ENCODE results near the gene RNF112.
"Not testable (repeated sequence)": the region's sequence is repeated elsewhere in the genome, so short reads cannot be mapped to it uniquely, and the experiment has no call there.

RNF112 gene

GRCh38 chr17:19413761-19414160, 2.7 kb downstream of the RNF112 start:
- no peak for DNase-seq (ENCODE audit: low read depth)

DNA sequence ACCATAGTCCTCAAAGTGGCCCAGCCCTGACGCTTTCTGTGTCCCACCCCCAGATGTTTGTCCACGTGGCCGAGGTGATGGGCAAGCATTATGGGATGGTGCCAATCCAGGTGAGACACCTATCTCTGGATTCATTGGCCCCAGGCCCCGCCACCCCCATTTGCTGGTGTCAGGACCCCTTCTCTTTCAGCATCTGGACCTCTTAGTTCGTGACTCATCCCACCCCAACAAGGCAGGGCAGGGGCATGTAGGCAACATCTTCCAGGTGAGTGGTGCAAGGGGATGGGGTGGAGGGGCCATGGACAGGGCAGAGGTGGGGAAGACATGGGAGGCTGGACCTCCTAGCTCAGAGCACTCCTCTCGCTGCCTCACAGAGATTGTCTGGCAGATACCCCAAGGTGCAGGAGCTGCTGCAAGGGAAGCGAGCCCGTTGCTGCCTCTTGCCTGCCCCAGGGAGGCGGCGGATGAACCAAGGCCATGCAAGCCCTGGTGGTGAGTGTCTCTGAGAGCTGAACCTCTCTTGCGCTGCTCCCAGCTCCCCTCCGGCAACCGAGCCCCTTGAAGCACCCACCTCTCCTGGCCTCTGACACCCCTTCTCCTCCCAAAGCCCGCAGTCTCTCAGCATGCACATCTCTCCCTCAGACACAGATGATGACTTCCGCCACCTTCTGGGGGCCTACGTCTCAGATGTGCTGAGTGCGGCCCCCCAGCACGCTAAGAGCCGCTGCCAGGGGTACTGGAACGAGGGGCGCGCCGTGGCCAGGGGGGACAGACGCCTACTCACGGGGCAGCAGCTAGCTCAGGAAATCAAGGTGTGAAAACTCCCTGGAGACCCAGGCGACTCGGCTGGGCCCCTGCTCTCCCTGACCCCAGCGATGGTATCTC, 3.6 kb downstream of the RNF112 start:
- DNase-seq (ENCODE audit: low read depth) = no peak

- DNase-seq (ENCODE audit: low read depth) = no peak
Measured at GRCh38 chr17:19415311-19415710, 4.3 kb downstream of the RNF112 start.

DNA sequence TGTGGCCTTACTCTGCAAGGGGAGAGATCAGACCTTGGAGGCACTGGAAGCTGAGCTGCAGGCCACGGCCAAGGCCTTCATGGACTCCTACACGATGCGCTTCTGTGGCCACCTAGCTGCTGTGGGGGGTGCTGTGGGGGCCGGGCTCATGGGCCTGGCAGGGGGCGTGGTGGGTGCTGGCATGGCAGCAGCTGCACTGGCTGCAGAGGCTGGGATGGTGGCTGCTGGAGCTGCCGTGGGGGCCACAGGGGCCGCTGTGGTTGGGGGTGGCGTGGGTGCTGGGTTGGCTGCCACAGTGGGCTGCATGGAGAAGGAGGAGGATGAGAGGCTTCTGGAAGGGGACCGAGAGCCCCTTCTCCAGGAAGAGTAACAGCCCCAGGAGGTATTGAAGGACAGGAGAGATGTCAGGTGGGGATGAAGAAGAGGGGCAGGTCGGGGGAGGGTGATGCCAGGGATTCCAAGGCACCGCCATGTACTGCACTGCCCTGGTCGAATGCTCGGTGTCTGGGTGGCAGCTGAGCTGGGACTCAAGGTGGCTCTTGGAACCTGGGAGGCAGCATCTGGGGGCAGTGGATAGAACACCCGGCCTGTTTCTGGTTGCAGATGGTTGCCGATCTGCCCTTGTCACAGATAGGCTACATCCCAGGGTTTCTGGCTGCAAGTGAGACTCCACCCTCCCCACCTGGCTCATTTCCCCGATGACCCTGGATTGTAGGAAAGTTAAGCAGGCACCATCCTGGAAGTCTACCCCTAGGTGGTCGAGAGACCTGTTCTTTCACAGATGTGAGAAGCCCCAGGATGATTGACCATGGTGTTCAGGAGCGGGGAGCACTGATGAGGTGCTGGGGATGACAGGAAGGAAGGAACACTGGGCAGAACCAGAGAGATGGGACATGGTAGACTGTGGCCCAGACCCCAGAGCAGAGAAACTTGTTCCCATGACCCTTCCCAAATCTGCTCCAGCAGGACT, 5.1 kb downstream of the RNF112 start:
- DNase-seq (ENCODE audit: low read depth) = no peak

- DNase-seq (ENCODE audit: low read depth) = no peak
Measured at GRCh38 chr17:19417611-19418010, 6.6 kb downstream of the RNF112 start.

DNA sequence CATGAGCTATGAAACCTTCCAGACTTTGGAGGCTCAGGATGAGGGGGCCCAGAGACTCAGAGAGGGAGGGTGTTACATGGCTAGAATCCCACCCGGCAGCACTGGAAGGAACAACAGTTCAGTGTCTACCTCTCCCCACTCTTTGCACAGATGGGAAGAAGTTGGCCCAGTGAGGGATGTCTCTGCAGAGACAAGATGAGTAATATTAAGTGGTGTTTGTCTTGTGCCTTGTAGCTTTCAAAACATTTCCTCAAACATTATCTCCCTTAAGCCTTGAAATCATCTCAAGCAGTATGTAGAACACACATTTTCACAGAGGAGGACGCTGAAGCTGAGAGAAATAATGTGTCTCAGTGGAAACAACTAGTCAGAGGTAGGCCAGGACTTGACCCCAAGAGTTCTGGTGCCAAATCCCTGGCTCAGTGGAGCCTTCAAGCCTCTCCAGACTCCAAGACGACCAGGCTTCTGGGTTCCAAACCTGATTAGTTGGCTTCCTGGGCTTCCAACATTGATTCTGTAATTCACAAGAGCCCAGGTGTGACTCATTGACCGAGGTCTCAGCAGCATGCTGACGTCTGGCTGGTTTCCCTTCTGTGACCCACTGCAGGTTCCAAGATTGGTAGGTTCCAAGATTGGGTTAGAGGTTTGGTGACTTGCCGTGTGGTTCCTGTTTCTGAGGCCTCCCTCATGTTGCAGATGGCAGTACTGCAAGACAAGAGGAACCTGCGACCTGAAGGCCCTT, 7.4 kb downstream of the RNF112 start:
- DNase-seq (ENCODE audit: low read depth) = no peak

GRCh38 chr17:19421219-19421618, 10.2 kb downstream of the RNF112 start:
- DNase-seq (ENCODE audit: low read depth) = no peak

DNA sequence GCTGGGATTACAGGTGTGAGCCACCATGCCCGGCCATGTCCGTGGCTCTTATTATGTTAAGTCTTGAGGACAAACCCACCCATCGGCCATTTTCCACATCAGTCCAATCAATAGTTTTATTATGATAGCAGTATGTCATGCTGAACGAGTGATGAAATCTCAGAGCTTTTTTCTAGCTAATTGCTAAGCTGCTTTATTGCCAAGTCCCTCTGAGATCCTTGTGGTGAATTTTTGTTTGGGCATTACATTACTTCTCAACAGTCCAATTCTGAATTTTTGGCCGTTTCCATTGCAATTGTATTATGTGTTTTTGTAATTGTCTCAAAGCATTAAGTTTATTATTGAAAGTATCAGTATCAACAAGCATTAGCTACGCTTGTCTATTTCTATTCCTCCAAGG, 10.9 kb downstream of the RNF112 start:
- DNase-seq (ENCODE audit: low read depth) = no peak

GRCh38 chr17:19424934-19425868, 14.2 kb downstream of the RNF112 start:
- DNase-seq (ENCODE audit: low read depth) = no peak

GRCh38 chr17:19426631-19427030, 15.6 kb downstream of the RNF112 start:
- DNase-seq (ENCODE audit: low read depth) = no peak

- DNase-seq (ENCODE audit: low read depth) = no peak
Measured at GRCh38 chr17:19431691-19432090, 20.7 kb downstream of the RNF112 start.

DNA sequence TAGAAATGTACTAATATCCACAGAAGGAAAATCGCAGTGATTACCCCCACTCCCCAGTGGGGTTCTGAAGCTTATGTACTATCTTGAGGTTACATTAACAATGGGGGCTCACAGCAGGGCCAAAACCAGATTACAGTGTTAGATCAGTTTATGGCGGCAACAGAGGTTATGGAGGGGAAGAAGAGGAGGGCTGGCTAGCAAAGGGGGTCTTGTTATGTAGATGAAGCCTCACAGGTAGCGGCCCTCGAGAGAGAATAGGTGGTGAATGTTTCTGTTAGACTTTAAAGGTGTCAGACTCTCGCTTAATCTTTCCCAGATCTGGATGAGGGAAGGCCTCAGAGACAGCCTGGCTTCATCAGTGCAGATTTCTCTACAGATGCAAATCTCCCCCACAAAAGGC, 22.2 kb downstream of the RNF112 start:
- DNase-seq (ENCODE audit: low read depth) = no peak

- no peak for DNase-seq (ENCODE audit: low read depth)
Measured at GRCh38 chr17:19433727-19434340, 22.8 kb downstream of the RNF112 start.

- DNase-seq (ENCODE audit: low read depth) = no peak
Measured at GRCh38 chr17:19440421-19440820, 29.4 kb downstream of the RNF112 start.

GRCh38 chr17:19441288-19441687, 30.3 kb downstream of the RNF112 start:
- not testable (repeated sequence) for DNase-seq (ENCODE audit: low read depth)

GRCh38 chr17:19442731-19443130, 31.7 kb downstream of the RNF112 start:
- DNase-seq (ENCODE audit: low read depth) = no peak

DNA sequence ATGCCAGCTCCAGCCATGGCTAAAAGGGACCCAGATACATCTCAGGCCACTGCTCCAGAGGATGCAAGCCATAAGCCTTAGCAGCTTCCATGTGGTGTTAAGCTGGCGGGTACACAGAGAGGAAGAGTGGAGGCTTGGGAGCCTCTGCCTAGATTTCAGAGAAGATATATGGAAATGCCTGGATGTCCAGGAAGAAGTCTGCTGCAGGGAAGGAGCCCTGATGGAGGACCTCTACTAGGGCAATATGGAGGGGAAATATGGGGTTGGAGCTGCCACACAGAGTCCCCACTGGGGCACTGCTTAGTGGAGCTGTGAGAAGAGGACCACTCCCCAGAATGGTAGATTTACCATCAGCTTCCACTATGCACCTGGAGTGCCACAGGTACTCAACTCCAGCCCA, 32.1 kb downstream of the RNF112 start:
- DNase-seq (ENCODE audit: low read depth) = no peak

- DNase-seq (ENCODE audit: low read depth) = no peak
Measured at GRCh38 chr17:19445105-19445504, 34.1 kb downstream of the RNF112 start.

GRCh38 chr17:19446577-19446976, 35.5 kb downstream of the RNF112 start:
- not testable (repeated sequence) for DNase-seq (ENCODE audit: low read depth)

DNA sequence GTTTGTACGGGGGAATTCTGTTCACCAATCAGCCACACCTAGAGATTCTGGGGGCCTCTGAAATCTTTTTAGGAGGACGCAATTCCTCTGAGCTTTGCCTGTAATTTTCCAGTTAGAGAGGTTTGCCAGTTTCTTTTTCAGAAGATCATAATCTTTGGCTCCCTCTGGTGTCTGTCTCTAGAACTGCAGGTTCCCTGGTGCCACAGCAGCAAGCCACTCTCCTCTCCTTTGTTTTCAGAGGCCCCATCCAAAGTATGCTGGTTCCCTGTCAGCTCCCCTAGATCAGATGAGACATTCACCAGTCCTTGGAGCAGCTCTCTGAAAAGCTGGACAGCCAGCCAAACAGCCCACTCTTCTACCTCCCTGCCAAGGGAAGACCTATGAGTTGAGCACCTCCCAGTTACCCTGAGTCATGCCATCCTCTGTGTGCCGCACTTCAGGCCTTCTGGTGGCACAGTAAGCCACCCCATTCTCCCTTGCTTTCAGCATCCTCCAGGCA, 36.1 kb downstream of the RNF112 start:
- DNase-seq (ENCODE audit: low read depth) = peak; percentile 56

Measured in T follicular helper cell (primary cell).